AML-193 (cell line): ENCODE results near the gene MALRD1.
A peak's percentile ranks its signal among the peaks of the same experiment; 100 is the strongest.
"Not testable (repeated sequence)": the region's sequence is repeated elsewhere in the genome, so short reads cannot be mapped to it uniquely, and the experiment has no call there.

Source experiments
- DNase-seq, 2 experiments: peaks; one replicate each; lab custom pipeline; 2025; lab: John Stamatoyannopoulos, UW

MALRD1 gene

DNA sequence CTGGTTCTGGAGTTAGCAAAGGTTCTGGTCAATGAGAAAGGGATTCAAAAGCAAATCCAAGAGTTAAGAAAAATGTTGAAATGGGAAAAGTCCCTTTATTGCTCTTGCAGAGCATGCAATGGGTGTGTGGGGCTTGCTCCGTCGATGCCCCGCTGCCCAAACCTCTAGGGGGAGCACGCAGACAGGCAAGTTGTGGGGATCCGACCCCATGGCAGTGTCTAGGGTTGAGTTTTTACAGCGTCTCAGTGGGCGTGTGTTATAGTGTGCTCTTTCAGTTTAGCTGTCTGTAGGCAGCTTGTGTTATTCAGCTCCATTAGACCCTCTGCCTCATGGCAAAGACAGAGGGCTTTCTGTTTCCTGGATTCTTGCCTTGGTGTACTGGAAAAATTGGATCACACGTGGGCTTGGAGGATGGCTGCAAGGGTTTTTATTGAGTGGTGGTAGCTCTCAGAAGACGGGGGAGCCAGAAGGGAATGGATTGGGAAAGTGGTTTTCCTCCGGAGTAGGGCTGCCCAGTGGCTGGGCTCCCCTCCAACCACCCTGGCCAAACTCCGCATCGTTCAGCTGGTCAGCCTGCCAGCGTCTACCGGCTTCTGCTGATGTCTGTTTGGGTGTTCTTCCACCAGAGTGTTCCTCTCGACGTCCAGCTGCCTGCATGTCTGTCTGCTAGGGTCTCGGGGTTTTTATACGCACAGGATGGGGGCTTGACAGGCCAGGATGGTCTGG is 665.4 kb downstream of the MALRD1 start:
- DNase-seq: no peak

DNA sequence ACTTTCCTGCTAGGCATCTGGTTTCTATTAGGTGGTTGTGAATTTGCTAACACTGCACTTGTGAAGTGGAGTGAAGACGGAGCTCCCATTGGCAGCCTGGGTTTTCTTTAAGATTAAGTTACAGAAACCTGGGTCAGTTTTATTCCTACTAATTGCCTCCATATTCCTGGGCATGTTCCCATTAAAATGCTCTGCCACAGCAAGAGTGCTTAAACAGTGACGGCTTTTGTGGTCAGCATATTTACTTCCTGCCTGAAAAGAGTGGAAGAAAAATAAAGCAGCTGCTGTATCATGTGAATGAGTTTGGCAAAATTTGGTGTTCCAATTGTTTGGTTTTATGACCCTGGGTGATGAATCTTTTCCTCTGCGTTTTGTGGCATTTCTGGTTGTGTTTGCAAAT is 670.7 kb downstream of the MALRD1 start:
- no peak for DNase-seq

DNA sequence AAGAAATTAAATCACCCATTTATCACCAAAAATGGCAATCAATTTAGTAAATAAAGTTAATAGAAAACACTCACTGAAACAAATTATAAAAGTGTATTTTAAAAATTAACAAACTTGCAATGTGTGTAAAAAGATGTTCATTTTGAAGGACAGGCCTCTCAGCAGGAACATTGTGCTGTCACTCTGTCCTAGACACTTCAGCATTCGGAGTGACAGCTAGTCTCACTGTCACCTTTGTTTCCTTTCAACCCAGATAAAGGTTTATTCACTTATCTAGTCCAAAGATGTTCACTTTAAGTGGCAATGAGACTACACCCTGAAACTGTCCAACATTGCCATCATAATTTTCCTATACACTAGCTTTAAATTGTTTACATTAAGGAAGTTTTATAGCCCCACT is 675.7 kb downstream of the MALRD1 start:
- no peak for DNase-seq

DNA sequence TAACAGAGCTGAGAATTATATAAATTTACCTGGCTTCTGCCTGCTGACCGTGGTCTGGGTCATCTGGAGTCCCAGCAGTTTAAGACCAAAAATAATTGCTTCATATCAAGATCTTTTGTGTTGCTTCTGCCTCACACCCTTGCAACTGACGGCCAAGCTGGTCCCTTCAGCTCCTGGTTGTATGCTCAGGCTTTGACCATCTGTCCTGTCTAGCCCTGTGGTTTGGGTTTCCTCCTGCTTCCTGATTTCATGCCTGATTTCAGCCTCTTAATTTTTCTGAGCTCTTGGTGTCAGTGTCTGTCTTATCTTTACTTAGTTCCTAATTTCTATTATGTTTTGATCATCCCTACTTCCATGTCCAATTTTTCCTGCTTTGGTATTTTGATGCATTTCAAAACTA is 679.8 kb downstream of the MALRD1 start:
- peak in 1 of 2 experiments; percentile 5 for DNase-seq

DNA sequence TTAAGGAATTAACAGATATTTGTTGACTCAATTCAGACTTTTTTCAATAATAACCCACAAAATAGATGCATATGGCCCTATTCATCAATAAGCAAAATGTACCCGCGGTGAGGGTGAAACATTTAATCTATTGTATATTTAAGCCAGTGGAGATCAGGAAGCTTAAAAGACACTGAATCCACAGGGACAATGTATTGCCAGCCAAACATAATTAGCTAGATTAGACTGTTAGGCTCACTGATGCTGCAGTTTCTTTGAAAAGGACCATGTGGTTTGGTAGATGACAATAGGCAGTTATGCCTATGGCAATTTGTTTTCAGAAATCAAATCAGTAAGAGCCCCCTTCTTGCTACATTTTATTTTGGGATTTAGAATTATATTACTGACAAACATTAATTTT is 680.4 kb downstream of the MALRD1 start:
- DNase-seq: no peak

DNA sequence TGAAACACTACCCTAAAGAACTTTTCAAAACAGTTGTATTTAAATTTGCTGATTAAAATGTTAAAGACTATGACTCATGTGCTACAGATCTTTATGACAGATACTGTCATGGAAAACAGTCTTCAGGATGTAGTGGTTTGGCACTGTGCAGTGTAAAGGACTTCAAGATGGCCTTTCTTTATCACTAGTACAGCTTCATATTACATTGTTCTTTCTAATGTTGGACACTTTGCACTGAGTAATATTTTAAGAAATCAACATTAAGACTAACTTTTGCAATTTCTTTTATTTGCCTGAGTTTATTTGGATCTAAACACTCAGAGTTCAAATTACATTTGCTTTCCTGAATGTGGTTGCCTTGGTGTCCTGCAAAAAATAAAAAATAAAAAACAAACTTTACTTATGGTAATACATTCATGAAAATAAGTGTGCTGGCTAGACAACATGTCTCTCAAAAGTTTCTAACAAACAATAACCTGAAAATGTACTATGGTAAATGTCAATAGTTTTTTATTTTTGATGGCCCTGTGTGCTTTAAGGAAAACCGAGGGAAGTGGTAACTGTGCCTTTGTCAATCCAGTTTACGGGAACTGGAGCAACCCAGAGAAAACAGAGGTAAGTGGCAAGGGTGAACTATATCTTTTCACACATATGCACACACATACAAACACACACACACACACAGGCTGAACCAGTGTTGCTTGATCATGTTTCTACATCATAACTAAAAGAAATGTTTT is 681.7 kb downstream of the MALRD1 start:
- no peak for DNase-seq

DNA sequence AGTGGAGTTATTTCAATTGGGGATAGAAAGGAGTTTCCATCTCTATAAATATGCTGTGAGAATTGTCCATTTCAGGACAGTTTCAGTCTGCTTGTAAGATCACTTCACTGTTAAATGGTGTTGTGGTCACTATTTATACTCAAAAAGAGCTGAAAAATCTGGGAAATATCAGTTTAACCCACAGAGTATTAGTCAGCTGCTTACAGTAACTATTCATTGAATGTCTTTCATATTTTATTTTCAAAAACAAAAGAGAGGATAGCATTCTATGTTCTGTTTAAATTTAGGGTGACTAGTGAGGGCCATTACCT is 682.3 kb downstream of the MALRD1 start:
- DNase-seq: no peak

DNA sequence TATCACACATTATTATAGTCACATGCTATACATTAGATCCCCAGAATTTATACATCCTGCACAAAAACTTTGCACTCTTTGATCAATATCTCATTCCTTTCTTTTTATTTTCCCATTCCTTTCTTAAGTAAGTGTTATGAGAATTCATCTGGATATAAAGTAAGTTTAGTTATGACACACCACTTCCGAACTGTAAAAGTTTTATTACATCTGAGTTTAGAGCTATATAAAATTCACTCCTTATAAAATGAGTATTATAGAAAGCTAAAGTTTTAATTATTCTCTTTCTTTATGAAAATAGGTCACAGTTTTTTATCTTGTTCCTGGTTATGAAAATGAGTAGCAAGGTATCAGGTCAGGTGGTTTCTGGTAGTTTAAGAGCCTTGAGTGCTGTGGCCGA is 683.0 kb downstream of the MALRD1 start:
- no peak for DNase-seq

DNA sequence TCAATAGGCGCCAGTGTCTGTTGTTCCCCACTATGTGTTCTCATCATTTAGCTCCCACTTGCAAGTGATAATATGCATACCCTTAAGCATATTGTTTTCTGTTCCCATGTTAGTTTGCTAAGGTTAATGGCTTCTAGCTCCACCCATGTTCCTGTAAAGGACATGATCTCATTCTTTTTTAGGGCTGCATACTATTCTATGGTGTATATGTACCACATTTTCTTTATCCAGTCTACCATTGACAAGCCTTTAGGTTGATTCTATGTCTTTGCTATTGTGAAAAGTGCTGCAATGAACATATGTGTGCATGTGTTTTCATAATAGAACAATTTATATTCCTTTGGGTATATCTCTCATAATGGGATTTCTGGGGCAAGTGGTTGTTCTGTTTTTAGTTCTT is 689.8 kb downstream of the MALRD1 start:
- DNase-seq: no peak

DNA sequence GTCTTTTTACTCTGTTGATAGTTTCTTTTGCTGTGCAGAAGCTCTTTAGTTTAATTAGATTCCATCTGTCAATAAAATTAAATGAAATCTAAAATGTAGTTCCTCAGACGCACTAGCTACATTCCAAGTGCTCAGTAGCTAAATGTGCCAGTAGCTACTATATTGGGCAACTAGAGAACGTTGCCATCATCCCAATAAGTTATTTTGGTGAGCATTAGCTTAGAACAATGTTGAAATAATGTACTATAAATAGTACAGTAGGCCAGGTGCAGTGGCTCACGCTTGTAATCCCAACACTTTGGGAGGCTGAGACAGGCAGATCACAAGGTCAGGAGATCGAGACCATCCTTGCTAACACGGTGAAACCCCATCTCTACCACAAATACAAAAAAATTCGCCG is 690.6 kb downstream of the MALRD1 start:
- DNase-seq: not testable (repeated sequence)

DNA sequence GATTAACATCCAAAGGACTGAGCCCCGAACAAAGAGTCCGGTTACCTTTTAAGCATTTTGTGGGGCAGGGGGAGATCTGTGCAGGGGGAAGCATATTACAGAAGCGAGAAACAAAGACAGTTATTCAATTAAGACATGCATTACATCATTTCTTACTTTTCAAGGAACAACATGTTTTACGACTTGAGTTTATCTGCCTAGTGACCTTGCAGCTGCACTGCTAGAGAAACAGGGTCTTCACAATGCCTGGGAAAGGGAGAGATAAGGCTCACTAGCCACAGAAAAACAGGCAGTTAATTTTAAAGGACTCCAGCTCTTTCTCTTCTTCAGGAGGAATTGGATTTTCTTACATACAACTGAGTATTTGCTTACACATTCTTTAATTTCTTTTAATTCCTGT is 693.5 kb downstream of the MALRD1 start:
- DNase-seq: not testable (repeated sequence)

DNA sequence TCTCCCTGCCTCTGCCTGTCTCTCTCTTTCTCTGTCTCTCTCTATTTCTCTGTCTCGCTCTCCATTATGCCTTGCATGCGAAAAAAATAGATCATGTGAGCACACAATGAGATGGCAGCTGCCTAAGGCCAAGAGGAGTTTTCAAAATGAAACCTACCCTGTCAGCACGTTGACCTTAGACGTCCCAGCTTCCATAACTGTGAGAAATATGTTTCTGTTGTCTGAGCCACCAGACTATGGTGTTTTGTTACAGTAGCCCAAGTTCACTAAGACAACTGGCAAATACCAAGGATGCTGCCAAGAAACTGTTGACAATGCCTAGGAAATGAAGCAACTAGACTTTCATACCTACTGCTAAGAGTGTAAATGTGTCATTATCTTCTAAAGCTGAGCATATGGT is 697.1 kb downstream of the MALRD1 start:
- DNase-seq: no peak

DNA sequence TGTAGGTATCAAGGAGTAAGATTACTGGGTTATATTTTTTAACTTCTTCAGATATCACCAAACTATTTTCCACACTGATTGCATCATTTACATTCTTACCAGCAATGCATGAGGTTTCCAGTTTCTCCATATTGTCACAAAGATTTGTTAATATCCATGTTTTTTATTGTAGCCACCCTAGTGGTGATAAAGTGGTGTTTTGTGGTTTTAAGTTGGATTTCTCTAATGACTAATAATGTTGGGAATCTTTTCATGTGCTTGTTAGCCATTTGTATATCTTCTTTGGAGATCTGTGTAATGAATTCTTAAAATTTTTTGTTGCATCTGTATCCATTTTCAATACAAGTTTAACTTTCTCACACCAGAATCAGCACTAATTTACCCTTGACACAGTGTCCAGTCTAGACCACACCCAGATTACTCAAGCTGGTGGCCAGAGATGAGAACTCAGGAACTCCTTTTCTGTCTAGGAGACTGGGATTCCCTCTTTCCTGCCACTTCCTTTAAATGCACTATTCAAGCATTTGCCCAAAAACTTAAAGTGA is 700.7 kb downstream of the MALRD1 start:
- no peak for DNase-seq

DNA sequence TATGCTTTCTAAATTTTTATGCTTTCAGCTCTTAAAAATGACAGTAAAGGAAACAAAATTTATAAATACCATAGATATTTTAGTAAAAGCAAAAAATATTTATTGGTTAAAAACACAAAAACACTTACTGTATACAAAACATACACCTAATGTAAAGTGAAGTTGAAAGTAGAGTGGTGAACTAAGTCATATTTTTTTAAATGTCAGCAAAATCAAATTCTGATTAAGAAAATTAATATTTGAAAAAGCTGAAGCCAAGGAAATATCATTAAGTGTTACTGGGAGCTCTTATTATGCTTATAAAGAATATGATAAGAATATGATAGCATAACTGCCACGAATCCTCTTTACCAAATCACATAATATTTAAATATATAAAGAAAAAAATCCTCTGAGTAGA is 702.4 kb downstream of the MALRD1 start:
- no peak for DNase-seq

DNA sequence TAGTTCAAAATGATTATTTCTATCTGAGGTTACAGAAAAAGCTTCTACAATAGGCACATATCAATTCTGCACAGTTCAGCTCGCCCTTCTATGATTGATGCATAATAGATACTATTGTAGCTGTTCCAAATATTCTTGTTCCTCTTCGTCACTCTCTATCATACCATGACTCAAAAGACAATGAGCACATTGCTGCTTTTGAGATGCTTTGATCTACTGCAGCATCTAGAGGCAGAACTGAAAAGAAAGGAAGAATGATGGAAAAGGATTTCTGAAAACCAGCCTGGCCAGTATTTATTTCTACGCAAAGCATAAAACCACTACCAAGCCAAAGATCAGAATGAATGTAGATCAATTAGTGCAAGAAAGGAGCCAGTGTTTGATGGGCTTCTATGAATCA is 708.3 kb downstream of the MALRD1 start:
- DNase-seq: no peak

DNA sequence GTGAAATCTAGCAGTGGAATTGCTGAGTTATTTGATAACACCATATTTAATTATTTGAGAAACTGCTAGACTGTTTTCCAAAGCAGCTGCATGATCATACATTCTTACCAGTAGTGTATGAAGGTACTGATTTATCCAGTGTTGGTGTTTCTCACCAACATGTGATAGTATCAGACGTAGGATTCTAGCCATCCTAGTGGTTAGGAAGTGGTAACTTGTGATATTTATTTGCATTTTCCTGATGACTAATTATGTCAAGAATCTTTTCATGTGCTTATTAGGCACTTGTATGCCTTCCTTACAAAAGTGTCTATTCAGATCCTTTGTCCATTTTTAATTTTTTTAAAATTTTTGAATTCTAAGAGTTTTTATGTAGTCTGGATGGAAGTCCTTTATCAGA is 713.4 kb downstream of the MALRD1 start:
- no peak for DNase-seq

DNA sequence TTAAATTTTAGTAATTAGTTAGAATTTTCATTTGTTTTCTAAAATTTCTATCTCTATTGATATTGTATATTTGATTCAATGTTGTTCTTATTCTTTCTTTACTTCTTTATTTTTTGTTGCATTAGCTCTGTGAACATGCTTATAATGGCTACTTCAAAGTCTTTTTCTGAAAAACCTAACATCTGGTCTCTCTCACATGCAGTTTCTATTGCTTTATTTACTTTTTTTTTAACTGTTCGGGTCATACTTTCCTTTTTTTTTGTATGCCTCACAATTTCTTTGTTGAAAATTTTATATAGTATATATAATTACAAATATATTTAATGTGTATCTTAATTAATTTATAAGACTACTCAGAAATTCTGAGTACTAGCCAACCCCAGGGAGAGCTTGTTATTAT is 715.5 kb downstream of the MALRD1 start:
- no peak for DNase-seq

DNA sequence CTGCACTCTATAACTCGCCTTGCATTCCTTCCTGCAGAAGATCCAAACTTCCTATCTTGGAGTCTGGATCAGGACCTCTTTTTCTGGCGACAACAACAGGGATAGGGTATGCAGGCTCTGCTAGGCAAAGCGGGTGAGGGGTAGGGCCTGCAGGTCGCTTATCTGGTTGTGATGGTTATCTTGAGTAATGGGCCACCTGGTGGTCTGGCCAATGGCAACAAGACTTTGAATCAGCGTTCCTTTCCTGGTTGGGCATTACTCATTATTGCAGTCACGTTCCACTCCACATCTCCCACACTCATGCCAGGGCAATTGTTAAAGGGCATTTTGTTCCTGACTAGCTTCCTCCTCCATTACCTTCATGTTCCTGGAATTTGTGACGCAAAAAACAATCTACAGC is 719.3 kb downstream of the MALRD1 start:
- DNase-seq: no peak

DNA sequence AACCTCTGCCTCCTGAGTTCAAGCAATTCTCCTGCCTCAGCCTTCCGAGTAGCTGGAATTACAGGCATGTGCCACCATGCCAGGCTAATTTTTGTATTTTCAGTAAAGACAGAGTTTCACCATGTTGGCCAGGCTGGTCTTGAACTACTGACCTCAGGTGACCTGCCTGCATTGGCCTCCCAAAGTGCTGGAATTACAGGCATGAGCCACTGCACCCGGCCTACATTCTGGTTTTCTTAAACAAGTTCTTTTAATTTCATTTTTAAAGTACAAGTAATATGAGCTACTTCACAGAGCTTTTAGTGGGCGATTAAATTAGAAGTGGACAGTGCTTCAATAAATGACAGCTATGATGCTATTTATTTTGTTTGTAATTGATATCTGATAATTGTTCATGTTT is 721.2 kb downstream of the MALRD1 start:
- not testable (repeated sequence) for DNase-seq

DNA sequence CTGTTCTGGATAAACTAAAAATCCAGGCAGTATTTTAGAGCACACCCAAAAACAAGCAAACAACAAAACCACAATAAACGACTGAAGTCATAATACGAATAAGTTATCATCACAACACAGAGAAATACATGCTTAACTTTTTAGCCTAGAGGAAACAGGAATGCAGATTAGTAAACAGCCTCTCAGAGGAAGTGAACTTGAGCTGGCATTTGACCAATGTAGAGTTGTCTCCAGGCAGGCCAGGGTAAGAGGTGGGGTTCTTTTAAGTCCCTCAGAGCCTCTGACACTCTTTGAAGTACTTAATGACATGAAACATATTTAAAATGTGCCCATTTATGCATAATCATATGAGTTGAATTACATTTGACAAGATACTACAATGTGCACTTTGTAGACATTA is 724.4 kb downstream of the MALRD1 start:
- no peak for DNase-seq

DNA sequence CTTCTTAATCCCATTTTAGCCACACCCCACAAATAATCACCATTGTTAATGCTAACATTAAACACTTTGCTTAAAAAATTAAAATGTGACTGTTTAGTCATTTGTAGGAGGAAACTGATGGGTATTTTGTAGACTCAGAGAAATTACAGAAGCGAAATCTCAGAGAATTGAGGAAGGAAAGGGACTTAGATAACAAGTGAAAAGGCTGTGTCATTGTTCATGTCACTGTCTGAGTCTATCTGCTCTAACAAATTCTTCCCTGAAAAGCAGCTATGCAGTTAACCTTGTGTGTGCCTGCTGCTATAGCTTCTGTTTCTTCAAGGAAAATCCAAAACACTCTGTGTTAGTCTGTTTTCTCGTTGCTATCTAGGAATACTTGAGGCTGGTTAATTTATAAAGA is 726.7 kb downstream of the MALRD1 start:
- DNase-seq: peak; percentile 8 to 13

DNA sequence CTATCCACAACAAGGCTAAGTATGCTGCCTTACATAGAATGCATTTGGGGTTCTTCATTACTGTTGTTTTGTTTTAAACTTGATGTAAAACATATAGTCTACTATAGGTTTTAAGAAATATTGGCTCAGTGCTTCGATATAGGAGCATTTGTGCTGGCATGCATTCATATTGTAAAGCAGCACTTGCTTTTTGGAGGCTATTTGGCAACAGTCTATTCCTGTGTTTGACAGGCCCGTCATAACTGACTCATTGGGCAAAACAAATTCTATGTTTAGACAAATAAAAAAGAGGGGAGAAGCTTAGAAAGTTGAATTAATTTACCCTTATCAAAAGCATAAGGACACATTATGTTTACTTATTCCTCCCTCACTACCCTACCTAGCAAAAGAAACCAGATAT is 729.2 kb downstream of the MALRD1 start:
- DNase-seq: no peak

DNA sequence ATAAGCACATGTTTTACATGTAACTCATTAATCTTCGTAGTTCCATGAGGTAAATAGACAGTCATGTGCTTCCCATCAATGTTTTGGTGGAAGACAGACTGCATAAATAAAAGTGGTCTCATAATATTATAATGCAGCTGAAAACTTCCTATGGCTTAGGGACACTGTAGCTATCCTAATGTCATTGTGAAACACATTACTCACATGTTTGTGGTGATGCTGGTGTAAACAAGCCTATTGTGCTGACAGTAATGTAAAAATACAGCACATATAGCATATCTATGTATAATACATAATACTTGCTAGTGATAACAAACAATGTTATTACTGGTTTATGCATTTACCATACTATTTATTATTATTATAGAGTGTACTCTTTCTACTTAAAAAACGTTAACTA is 730.4 kb downstream of the MALRD1 start:
- DNase-seq: no peak
